Loucy (cell line): ENCODE measurements around the gene SSH2.

Experiments used
- EZH2phosphoT487 ChIP-seq: fragments of 200-600 bp; IDR thresholded peaks from 2 replicates; pipeline ENCODE4 v1.6.1; 2018; ENCODE audit warnings: antibody characterized with exemption, mild to moderate bottlenecking, moderate library complexity, borderline replicate concordance
- TF ChIP-seq, protein P1 (sequence below): fragments of 200-600 bp; sonication (generic); conservative IDR thresholded peaks from 2 replicates; pipeline ENCODE4 v1.5.1; 2014; ENCODE audit warnings: mild to moderate bottlenecking, antibody characterized with exemption, low read length

DNA sequence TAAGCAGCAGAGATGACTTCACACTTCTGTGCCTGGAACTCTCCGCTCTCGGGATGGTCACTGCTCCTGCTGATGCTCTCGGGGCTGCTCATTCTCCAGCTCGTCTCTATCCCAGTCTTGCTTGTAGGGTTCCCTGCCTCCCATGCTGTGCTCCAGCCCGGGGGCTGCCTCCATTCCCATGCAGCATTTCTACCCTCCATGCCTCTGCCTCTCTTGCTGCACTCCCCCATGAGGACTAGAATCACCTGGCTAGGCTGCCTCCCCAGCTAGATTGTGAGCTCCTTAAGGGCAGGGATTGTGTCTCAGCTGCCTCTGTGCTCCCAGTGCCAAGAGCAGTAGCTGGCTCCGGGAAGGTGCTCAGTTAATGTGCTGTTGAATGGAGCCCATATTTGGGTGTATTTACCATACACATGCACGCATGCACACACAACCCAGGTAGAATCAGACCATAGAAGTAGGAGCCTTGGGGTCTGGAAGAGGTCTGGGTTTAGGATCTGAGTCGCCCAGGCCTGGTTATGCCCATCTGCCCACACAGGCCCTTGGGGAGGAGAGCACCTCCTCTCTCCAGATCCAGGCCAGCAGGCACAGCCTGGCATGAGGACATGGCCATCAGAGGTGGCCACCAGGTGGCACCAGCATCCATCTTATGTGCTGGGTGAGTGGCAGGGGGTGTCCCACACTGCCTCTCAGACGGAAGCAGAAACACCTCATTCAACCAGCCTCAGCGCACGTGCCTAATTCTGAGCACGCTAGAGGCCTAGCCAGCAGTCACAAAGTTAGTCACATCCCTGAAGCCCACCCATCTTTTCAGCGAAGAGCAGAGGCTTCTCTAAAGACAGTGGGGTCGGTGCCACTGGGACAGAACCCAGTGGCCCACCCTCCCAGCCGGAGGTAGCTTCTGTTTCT, 349.9 kb downstream of the SSH2 start:
- TF ChIP-seq, protein P1, sequence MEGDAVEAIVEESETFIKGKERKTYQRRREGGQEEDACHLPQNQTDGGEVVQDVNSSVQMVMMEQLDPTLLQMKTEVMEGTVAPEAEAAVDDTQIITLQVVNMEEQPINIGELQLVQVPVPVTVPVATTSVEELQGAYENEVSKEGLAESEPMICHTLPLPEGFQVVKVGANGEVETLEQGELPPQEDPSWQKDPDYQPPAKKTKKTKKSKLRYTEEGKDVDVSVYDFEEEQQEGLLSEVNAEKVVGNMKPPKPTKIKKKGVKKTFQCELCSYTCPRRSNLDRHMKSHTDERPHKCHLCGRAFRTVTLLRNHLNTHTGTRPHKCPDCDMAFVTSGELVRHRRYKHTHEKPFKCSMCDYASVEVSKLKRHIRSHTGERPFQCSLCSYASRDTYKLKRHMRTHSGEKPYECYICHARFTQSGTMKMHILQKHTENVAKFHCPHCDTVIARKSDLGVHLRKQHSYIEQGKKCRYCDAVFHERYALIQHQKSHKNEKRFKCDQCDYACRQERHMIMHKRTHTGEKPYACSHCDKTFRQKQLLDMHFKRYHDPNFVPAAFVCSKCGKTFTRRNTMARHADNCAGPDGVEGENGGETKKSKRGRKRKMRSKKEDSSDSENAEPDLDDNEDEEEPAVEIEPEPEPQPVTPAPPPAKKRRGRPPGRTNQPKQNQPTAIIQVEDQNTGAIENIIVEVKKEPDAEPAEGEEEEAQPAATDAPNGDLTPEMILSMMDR, result peak; percentile 87
- TF ChIP-seq EZH2phosphoT487, result no peak
